HFFc6 (cell line): ENCODE data around the gene TSC2. TPM values are rescaled to one million over a fixed set of nuclear protein-coding genes. Genes with fewer than 3 reads are reported as not detected.

Experiments used
- DNase-seq: peaks from one replicate; pipeline ENCODE4 v3.0.0-alpha.2; 2018
- H3K27ac Mint-ChIP-seq: 2 replicates; pipeline ENCODE4 v1.8.0; 2020; ENCODE audit warnings: mild to moderate bottlenecking, mixed read lengths
- H3K27me3 Mint-ChIP-seq: 2 replicates; pipeline ENCODE4 v1.8.0; 2021; ENCODE audit warnings: mild to moderate bottlenecking, moderate library complexity, mixed read lengths; ENCODE audit not compliant: insufficient read depth
- H3K36me3 Mint-ChIP-seq: 2 replicates; pipeline ENCODE4 v1.8.0; 2021; ENCODE audit warnings: low read depth, mixed read lengths
- H3K4me1 Mint-ChIP-seq: 2 replicates; pipeline ENCODE4 v1.8.0; 2020; ENCODE audit warnings: low read depth, mixed read lengths
- H3K4me3 Mint-ChIP-seq: 2 replicates; pipeline ENCODE4 v1.8.0; 2020; ENCODE audit warnings: mild to moderate bottlenecking, moderate library complexity, mixed read lengths
- H3K9me3 Mint-ChIP-seq: 2 replicates; pipeline ENCODE4 v1.8.0; 2020; ENCODE audit warnings: mild to moderate bottlenecking, mixed read lengths
- long read RNA-seq: library from polyadenylated mRNA; unstranded; transcript quantifications from one replicate; pipeline ENCODE4 v2.0.0, GENCODE V29; 2019
- total RNA-seq, 6 experiments: library from RNA; stranded (reverse); fragmentation: NEBNext Ultra II Directional; extraction: Animal tissue kit (Norgen Biotek cat#: 25700); gene quantifications; 2 replicates in 1 of 6; 3 replicates in 5 of 6; pipeline ENCODE4 v1.2.3, GENCODE V29; 2021
- TF ChIP-seq, protein P1 (sequence below): fragments of 200-600 bp; sonication (generic); IDR thresholded peaks from 2 replicates; pipeline ENCODE4 v1.5.0; 2021; ENCODE audit warnings: antibody characterized with exemption, mild to moderate bottlenecking

The TSC2 gene
- 10 to 100 TPM; 72.0 to 88.3 (median 83.2) TPM for total RNA-seq
- long read RNA-seq, full-length matches to known transcripts = 7 of 21 reads
- long read RNA-seq, partial matches to known transcripts = 10 of 21 reads
- long read RNA-seq, other reads (novel, unspliced or antisense) = 4 of 21 reads

DNA sequence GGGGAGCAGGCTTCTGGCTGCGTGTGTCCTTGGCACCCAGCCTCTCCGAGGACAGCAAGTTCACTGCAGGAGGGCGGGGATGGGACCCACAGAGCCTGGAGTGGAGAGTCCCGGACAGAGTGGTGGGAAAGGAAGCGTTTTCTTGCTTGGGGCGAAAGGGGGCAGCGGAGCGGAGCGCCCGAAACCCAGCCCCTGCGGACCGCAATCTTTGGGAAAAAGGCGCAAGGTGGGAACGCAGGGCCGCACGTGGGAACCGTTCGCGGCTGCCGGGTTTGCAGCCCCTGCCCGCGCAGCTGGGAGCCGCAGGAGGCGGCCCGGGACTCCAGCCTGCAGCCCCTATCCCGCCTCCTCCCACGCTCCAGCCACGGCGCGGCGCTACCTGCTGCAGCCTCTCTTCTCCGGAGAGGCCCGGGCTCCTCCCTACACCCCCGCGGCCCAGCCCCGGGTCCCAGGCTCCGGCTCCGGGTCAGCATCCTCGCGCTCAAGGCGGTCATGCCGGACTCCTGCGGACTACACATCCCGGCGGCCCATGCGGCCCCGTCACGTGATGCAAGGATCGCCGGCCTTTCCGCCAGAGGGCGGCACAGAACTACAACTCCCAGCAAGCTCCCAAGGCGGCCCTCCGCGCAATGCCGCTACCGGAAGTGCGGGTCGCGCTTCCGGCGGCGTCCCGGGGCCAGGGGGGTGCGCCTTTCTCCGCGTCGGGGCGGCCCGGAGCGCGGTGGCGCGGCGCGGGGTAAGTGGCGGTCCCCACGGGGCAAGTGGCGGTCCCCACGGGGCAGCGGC lies at the start of gene TSC2, which contains the start of gene NTHL1:
TSS of gene TSC2 (plus strand) at position 656 of the 786 bp plus-strand sequence. CDS start 631 bp downstream, outside the sequence.
TSS of gene NTHL1 (minus strand) at position 505 of the 786 bp plus-strand sequence. CDS start at position 494, 11 bp downstream.
- H3K4me1 Mint-ChIP-seq = peaks cover 26% of the 10 kb centered on the region
- H3K9me3 Mint-ChIP-seq = no peaks in the 10 kb centered on the region
- no peaks in the 10 kb centered on the region; the same call in 1 of the 2 replicates for H3K27me3 Mint-ChIP-seq
- TF ChIP-seq, protein P1, sequence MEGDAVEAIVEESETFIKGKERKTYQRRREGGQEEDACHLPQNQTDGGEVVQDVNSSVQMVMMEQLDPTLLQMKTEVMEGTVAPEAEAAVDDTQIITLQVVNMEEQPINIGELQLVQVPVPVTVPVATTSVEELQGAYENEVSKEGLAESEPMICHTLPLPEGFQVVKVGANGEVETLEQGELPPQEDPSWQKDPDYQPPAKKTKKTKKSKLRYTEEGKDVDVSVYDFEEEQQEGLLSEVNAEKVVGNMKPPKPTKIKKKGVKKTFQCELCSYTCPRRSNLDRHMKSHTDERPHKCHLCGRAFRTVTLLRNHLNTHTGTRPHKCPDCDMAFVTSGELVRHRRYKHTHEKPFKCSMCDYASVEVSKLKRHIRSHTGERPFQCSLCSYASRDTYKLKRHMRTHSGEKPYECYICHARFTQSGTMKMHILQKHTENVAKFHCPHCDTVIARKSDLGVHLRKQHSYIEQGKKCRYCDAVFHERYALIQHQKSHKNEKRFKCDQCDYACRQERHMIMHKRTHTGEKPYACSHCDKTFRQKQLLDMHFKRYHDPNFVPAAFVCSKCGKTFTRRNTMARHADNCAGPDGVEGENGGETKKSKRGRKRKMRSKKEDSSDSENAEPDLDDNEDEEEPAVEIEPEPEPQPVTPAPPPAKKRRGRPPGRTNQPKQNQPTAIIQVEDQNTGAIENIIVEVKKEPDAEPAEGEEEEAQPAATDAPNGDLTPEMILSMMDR = peak; percentile 81
- peak within 1 kb of the TSS; percentile 67 for H3K27ac Mint-ChIP-seq
- H3K36me3 Mint-ChIP-seq = no peaks in the 10 kb centered on the region; the same call in 1 of the 2 replicates
- H3K4me3 Mint-ChIP-seq = peak within 1 kb of the TSS; percentile 96
- peak; percentile 95 for DNase-seq

- Mint-ChIP-seq H3K4me3 (no peak overlapping the region), H3K4me1 (peaks cover 14% of the 10 kb centered on the region; the same call in 1 of the 2 replicates), H3K27me3 (no peaks in the 10 kb centered on the region), H3K9me3 (no peaks in the 10 kb centered on the region), H3K36me3 (peaks cover 10% of the 10 kb centered on the region; the same call in 1 of the 2 replicates), H3K27ac (peak overlapping the region; percentile 43; the same call in 1 of the 2 replicates)
- no peak for DNase-seq
- TF ChIP-seq, protein P1 = no peak
Observed at GRCh38 chr16:1998360-1998835, 49.4 kb upstream of the TSC2 start.

DNA sequence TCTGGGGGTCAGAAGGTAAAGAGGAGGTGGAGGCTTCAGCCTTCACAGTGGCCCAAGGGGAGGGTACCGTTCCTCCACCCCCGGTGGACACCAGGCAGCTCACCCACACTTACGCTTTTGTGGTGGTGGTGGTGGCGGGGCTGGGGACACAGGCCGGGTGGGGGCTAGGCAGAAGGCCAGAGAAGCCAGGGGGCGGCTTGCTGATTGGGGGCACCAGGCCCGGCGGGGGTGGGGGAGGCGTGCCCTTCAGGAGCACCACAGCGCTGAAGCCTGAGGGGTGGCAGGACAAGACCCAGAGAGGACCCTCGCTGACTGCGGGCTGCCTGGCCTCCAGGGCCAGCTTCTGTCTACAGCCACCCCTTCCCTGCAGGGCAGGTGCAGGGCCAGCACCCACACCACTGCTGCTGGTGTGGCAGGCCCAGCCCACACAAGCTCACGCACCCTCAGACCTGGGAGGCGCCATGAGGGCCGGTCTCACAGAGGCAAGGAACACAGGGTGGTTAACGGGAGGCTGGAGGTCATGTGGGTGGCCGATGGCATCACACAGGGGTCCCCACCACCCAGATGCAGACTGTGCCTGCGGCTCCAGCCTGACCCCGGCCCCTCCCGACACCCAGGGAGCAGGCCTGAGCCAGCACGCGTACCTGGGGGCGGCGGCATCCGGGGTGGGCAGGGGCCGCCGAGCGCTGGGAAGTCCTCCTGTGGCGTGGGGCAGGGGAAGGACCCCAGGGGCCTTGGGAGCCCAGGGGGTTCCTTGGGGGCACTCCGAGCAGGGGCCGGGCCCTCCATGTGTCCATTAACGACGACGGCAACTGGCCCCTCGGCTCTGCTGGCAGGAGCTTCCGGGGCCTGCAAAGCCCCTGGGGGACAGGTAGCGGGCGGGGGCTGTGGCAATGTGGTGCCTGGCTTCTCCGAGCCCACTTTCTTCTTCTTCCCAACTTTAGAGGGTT lies 48.7 kb upstream of the TSC2 start:
- DNase-seq = no peak
- no peaks in the 10 kb centered on the region for H3K27me3 Mint-ChIP-seq

GRCh38 chr16:1999866-2000514 lies 47.8 kb upstream of the TSC2 start:
- Mint-ChIP-seq H3K9me3 (no peaks in the 10 kb centered on the region), H3K27ac (no peak overlapping the region), H3K36me3 (peaks cover 10% of the 10 kb centered on the region; the same call in 1 of the 2 replicates), H3K27me3 (no peaks in the 10 kb centered on the region), H3K4me1 (peaks cover 14% of the 10 kb centered on the region; the same call in 1 of the 2 replicates), H3K4me3 (no peak overlapping the region)
- TF ChIP-seq, protein P1 = no peak
- DNase-seq = no peak

More for the DNA sequence above, 48.7 kb upstream of the TSC2 start:
- Mint-ChIP-seq H3K27ac (no peak overlapping the region), H3K36me3 (peaks cover 10% of the 10 kb centered on the region; the same call in 1 of the 2 replicates), H3K4me1 (peaks cover 14% of the 10 kb centered on the region; the same call in 1 of the 2 replicates), H3K4me3 (no peak overlapping the region), H3K9me3 (no peaks in the 10 kb centered on the region)
- TF ChIP-seq, protein P1 = no peak
